KOPT-K1 (cell line): Measurements from ENCODE around the gene TRPV4.
"Not testable (repeated sequence)": the region's sequence is repeated elsewhere in the genome, so short reads cannot be mapped to it uniquely, and the experiment has no call there.

Experiments used
- H3K27ac ChIP-seq: fragments of 200-600 bp; sonication (generic); 2 replicates; pipeline ENCODE4 v1.5.1; 2016; ENCODE audit warnings: antibody characterized with exemption, mild to moderate bottlenecking, low read depth, low read length; ENCODE audit not compliant: poor library complexity, severe bottlenecking
- H3K36me3 ChIP-seq: fragments of 200-600 bp; sonication (generic); 2 replicates; pipeline ENCODE4 v1.5.1; 2017; ENCODE audit warnings: antibody characterized with exemption, mild to moderate bottlenecking, low read length, moderate library complexity; ENCODE audit not compliant: insufficient read depth
- H3K9me3 ChIP-seq: fragments of 200-600 bp; sonication (generic); 2 replicates; pipeline ENCODE4 v1.5.1; 2017; ENCODE audit warnings: antibody characterized with exemption, low read length, mild to moderate bottlenecking; ENCODE audit not compliant: insufficient read depth, poor library complexity, severe bottlenecking

Gene TRPV4

GRCh38 chr12:109868182-109869051, 35.2 kb upstream of the TRPV4 start:
- no peaks in the 10 kb centered on the region for H3K9me3 ChIP-seq
- H3K27ac ChIP-seq: no peak overlapping the region
- H3K36me3 ChIP-seq: 0 out of 2 replicates have a peak, but pooled peaks cover 3% of the 10 kb centered on the region

GRCh38 chr12:109864916-109865315, 31.7 kb upstream of the TRPV4 start:
- Histone ChIP-seq H3K9me3 (no peaks in the 10 kb centered on the region), H3K27ac (no peak overlapping the region)

GRCh38 chr12:109863847-109864712, 30.9 kb upstream of the TRPV4 start:
- no peaks in the 10 kb centered on the region for H3K36me3 ChIP-seq
- no peaks in the 10 kb centered on the region for H3K9me3 ChIP-seq
- no peak overlapping the region for H3K27ac ChIP-seq

More at GRCh38 chr12:109864916-109865315, 31.7 kb upstream of the TRPV4 start:
- no peaks in the 10 kb centered on the region for H3K36me3 ChIP-seq

- not testable (repeated sequence) for H3K9me3 ChIP-seq, H3K27ac ChIP-seq, H3K36me3 ChIP-seq
Measured at GRCh38 chr12:109862491-109862890, 29.3 kb upstream of the TRPV4 start.

GRCh38 chr12:109861689-109862314, 28.6 kb upstream of the TRPV4 start:
- no peak overlapping the region for H3K27ac ChIP-seq

GRCh38 chr12:109860977-109861376, 27.8 kb upstream of the TRPV4 start:
- H3K27ac ChIP-seq: no peak overlapping the region

More at GRCh38 chr12:109861689-109862314, 28.6 kb upstream of the TRPV4 start:
- H3K36me3 ChIP-seq: peaks cover 8% of the 10 kb centered on the region; the same call in 1 of the 2 replicates
- no peaks in the 10 kb centered on the region for H3K9me3 ChIP-seq

GRCh38 chr12:109858764-109859163, 25.6 kb upstream of the TRPV4 start:
- peaks cover 33% of the 10 kb centered on the region; the same call in 1 of the 2 replicates for H3K36me3 ChIP-seq
- no peaks in the 10 kb centered on the region for H3K9me3 ChIP-seq
- no peak overlapping the region for H3K27ac ChIP-seq

More at GRCh38 chr12:109860977-109861376, 27.8 kb upstream of the TRPV4 start:
- no peaks in the 10 kb centered on the region for H3K9me3 ChIP-seq
- H3K36me3 ChIP-seq: peaks cover 14% of the 10 kb centered on the region; the same call in 1 of the 2 replicates

GRCh38 chr12:109857715-109858114, 24.5 kb upstream of the TRPV4 start:
- Histone ChIP-seq H3K9me3 (no peaks in the 10 kb centered on the region), H3K36me3 (peaks cover 33% of the 10 kb centered on the region; the same call in 1 of the 2 replicates), H3K27ac (no peak overlapping the region)

GRCh38 chr12:109855377-109855776, 22.2 kb upstream of the TRPV4 start:
- H3K9me3 ChIP-seq: no peaks in the 10 kb centered on the region
- H3K27ac ChIP-seq: no peak overlapping the region
- peaks cover 45% of the 10 kb centered on the region; the same call in 1 of the 2 replicates for H3K36me3 ChIP-seq

GRCh38 chr12:109850518-109850917, 17.3 kb upstream of the TRPV4 start:
- not testable (repeated sequence) for H3K9me3 ChIP-seq, H3K27ac ChIP-seq
- peaks cover 27% of the 10 kb centered on the region; the same call in 1 of the 2 replicates for H3K36me3 ChIP-seq

GRCh38 chr12:109847142-109847735, 14.0 kb upstream of the TRPV4 start:
- Histone ChIP-seq H3K36me3 (peaks cover 8% of the 10 kb centered on the region; the same call in 1 of the 2 replicates), H3K27ac (no peak overlapping the region), H3K9me3 (no peaks in the 10 kb centered on the region)

GRCh38 chr12:109845824-109846205, 12.6 kb upstream of the TRPV4 start:
- Histone ChIP-seq H3K27ac (peak overlapping the region; percentile 51), H3K36me3 (no peaks in the 10 kb centered on the region)

GRCh38 chr12:109844983-109845823, 12.0 kb upstream of the TRPV4 start:
- H3K9me3 ChIP-seq: no peaks in the 10 kb centered on the region
- H3K27ac ChIP-seq: peak overlapping the region; percentile 51
- no peaks in the 10 kb centered on the region for H3K36me3 ChIP-seq

More at GRCh38 chr12:109845824-109846205, 12.6 kb upstream of the TRPV4 start:
- no peaks in the 10 kb centered on the region for H3K9me3 ChIP-seq

- no peaks in the 10 kb centered on the region for H3K9me3 ChIP-seq
- no peak overlapping the region for H3K27ac ChIP-seq
- H3K36me3 ChIP-seq: no peaks in the 10 kb centered on the region
Measured at GRCh38 chr12:109844091-109844490, 10.9 kb upstream of the TRPV4 start.
